K562 (cell line): ENCODE results near the gene WSCD2. TPM values are rescaled to one million over a fixed set of nuclear protein-coding genes. Genes with fewer than 3 reads are reported as not detected.

ENCODE experiments used
- BRD9 ChIP-seq: fragments of 450-650 bp; IDR thresholded peaks from 2 replicates; pipeline ENCODE4 v1.6.1; 2018; ENCODE audit warnings: low read depth; ENCODE audit not compliant: partially characterized antibody
- E2F1 ChIP-seq: sonication (generic); formaldehyde crosslinking; IDR thresholded peaks from 2 replicates; pipeline ENCODE4 v1.8.1; 2023; ENCODE audit warnings: mild to moderate bottlenecking, missing genetic modification reagents, moderate library complexity
- FOXM1 ChIP-seq, 2 experiments: fragments of 450-650 bp in 1 of 2; sonication (generic) in 1 of 2; formaldehyde crosslinking in 1 of 2; IDR thresholded peaks; 2 replicates each; pipeline versions ENCODE4 v1.6.1 to v1.9.0; 2017 to 2022; ENCODE audit warnings: low read depth in 2 of 2, mild to moderate bottlenecking in 2 of 2, missing genetic modification reagents in 1 of 2, moderate library complexity in 1 of 2
- FUS ChIP-seq: fragments of 200-400 bp; formaldehyde crosslinking; optimal IDR thresholded peaks from 2 replicates; pipeline ENCODE3; 2017; ENCODE audit warnings: low read depth, low read length
- HDAC3 ChIP-seq: fragments of 450-650 bp; IDR thresholded peaks from 2 replicates; pipeline ENCODE4 v1.6.1; 2018; ENCODE audit warnings: borderline replicate concordance, mild to moderate bottlenecking, moderate library complexity; ENCODE audit not compliant: partially characterized antibody
- L3MBTL2 ChIP-seq: fragments of 450-650 bp; IDR thresholded peaks from 2 replicates; pipeline ENCODE4 v1.6.1; 2016; ENCODE audit warnings: mild to moderate bottlenecking, moderate library complexity
- MAFF ChIP-seq: IDR thresholded peaks from 2 replicates; pipeline ENCODE4 v1.6.1; 2012; ENCODE audit warnings: low read length, improper control_type of control experiment
- MAZ ChIP-seq, 2 experiments: fragments of 450-650 bp in 1 of 2; sonication (generic) in 1 of 2; formaldehyde crosslinking; IDR thresholded peaks in 1 of 2; conservative IDR thresholded peaks in 1 of 2; 2 replicates each; pipeline versions ENCODE4 v1.4.0 to v1.5.0; 2020; ENCODE audit warnings: mild to moderate bottlenecking in 1 of 2, missing genetic modification reagents in 1 of 2
- POLR2AphosphoS5 ChIP-seq: IDR thresholded peaks from 2 replicates; pipeline ENCODE4 v1.6.1; 2011; ENCODE audit warnings: mild to moderate bottlenecking, low read depth, low read length, moderate library complexity; ENCODE audit not compliant: control insufficient read depth, insufficient read depth
- POLR3A ChIP-seq: IDR thresholded peaks from 2 replicates; pipeline ENCODE4 v1.6.1; 2011; ENCODE audit warnings: borderline replicate concordance, mild to moderate bottlenecking, moderate library complexity; ENCODE audit not compliant: insufficient read length, insufficient read depth; ENCODE audit errors: extremely low read depth
- SAFB ChIP-seq: fragments of 200-400 bp; formaldehyde crosslinking; IDR thresholded peaks from 2 replicates; pipeline ENCODE4 v1.6.1; 2017; ENCODE audit warnings: low read depth, low read length, borderline replicate concordance
- SUPT5H ChIP-seq: fragments of 450-650 bp; IDR thresholded peaks from 2 replicates; pipeline ENCODE4 v1.6.1; 2016
- TCF3 ChIP-seq: sonication (generic); formaldehyde crosslinking; IDR thresholded peaks from 2 replicates; pipeline ENCODE4 v1.4.0; 2020; ENCODE audit warnings: mild to moderate bottlenecking, missing genetic modification reagents
- TRIM24 ChIP-seq, 2 experiments: fragments of 450-650 bp; IDR thresholded peaks; 2 replicates each; pipeline ENCODE4 v1.6.1; 2016
- ZNF449 ChIP-seq: fragments of 250-450 bp; sonication (Bioruptor Pico); IDR thresholded peaks from 2 replicates; pipeline ENCODE4 v1.8.0; 2022; ENCODE audit warnings: moderate library complexity, mild to moderate bottlenecking, inconsistent platforms
- ZNF79 ChIP-seq: fragments of 250-450 bp; sonication (Bioruptor Pico); IDR thresholded peaks from 2 replicates; pipeline ENCODE4 v1.4.0; 2020; ENCODE audit warnings: low read depth, mild to moderate bottlenecking, moderate library complexity
- polyA plus RNA-seq, 8 experiments: library from polyadenylated mRNA; depleted of rRNA in 4 of 8; stranded (reverse) in 5 of 8; unstranded in 3 of 8; fragments of >200 nt; fragmentation: Nextera tagmentation in 2 of 8; fragmentation: Illumina TruSeq in 1 of 8; extraction: Ambion mirVana in 2 of 8; extraction: Trizol in 1 of 8; gene quantifications; 2 replicates each; pipeline versions ENCODE4 v1.2.1 to v1.2.3, GENCODE V29; 2011 to 2014; ENCODE audit warnings: inconsistent platforms in 1 of 8, missing spikeins in 1 of 8
- total RNA-seq, 7 experiments: library from RNA; depleted of rRNA in 6 of 7; stranded (reverse); fragments of >200 nt in 6 of 7; fragmentation: Illumina TruSeq in 2 of 7; extraction: Trizol in 2 of 7; gene quantifications; 2 replicates each; pipeline versions ENCODE4 v1.2.1 to v1.2.3, GENCODE V29; 2011 to 2021; ENCODE audit warnings: low replicate concordance in 1 of 7

Gene WSCD2
- total and polyA plus RNA-seq, 9 of the 15 experiments (the other 6 are each of a cell fraction or from before 2014, with no cell fraction given): 0.72 to 14.1 (median 4.0) TPM

- TF ChIP-seq ZNF449: no peak
- peak; percentile 46 for TF ChIP-seq TCF3 (CRISPR knock-in tag)
- no peak for TF ChIP-seq FUS
- peak; percentile 87 for TF ChIP-seq FOXM1 (IDR thresholded peaks at IDR 0.05; ENCODE audit: low read depth)
- no peak for TF ChIP-seq FOXM1 (CRISPR knock-in tag; IDR thresholded peaks at IDR 0.05; ENCODE audit: low read depth)
- no peak for TF ChIP-seq ZNF79
- no peak for TF ChIP-seq E2F1 (CRISPR knock-in tag)
- TF ChIP-seq POLR2AphosphoS5: 0 out of 2 replicates have a peak, but pooled peaks have one; percentile 27
- no peak for TF ChIP-seq SAFB
- TF ChIP-seq POLR3A: no peak
- peak; percentile 54 for TF ChIP-seq SUPT5H
- peak; percentile 56 for TF ChIP-seq BRD9
- peak; percentile 61; the same call in 1 of the 2 replicates for TF ChIP-seq L3MBTL2
- peak; percentile 19 for TF ChIP-seq HDAC3
- TF ChIP-seq TRIM24 (IDR thresholded peaks at IDR 0.05): peak in 1 of 2 experiments; percentile 42; a peak in 1 of 4 replicates
- peak; percentile 37; the same call in 1 of the 2 replicates for TF ChIP-seq MAFF
- peak; percentile 17 to 42; a peak in 1 of 4 replicates for TF ChIP-seq MAZ (CRISPR knock-in tag; conservative IDR thresholded peaks at IDR 0.05 in 1 of 2, IDR thresholded peaks at IDR 0.05 in 1 of 2)
Observed at GRCh38 chr12:108119126-108119973, 9.7 kb upstream of the WSCD2 start (continued).
